DND-41 (cell line): ENCODE data around the gene TNIK.

Source experiments
- EZH2 ChIP-seq: IDR thresholded peaks from 3 replicates; pipeline ENCODE4 v1.6.1; 2012; ENCODE audit warnings: borderline replicate concordance, low read depth, mild to moderate bottlenecking, moderate library complexity, low read length, inconsistent platforms; ENCODE audit not compliant: severe bottlenecking
- TF ChIP-seq, protein P1 (sequence below): IDR thresholded peaks from 2 replicates; pipeline ENCODE4 v1.5.1; 2012; ENCODE audit warnings: borderline replicate concordance, low read length, moderate library complexity, mild to moderate bottlenecking; ENCODE audit not compliant: poor library complexity, severe bottlenecking; ENCODE audit errors: extremely low read depth

DNA sequence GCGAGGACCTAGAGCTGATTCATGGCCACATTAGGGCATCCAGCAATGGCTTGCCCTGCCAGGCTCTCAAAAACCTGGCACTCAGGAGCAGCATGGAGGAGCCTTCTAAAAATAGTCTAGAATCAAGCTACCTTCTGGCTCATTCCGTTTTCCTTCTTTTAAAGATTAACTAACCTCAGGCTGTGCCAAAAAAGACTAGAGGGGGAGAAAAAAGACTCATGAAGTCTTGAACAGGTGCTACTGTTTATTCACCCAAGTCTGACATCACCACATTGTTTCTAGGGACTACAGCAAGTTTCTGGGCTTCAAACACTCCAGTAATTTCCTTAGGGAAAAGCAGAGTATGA lies 125.8 kb downstream of the TNIK start:
- TF ChIP-seq, protein P1, sequence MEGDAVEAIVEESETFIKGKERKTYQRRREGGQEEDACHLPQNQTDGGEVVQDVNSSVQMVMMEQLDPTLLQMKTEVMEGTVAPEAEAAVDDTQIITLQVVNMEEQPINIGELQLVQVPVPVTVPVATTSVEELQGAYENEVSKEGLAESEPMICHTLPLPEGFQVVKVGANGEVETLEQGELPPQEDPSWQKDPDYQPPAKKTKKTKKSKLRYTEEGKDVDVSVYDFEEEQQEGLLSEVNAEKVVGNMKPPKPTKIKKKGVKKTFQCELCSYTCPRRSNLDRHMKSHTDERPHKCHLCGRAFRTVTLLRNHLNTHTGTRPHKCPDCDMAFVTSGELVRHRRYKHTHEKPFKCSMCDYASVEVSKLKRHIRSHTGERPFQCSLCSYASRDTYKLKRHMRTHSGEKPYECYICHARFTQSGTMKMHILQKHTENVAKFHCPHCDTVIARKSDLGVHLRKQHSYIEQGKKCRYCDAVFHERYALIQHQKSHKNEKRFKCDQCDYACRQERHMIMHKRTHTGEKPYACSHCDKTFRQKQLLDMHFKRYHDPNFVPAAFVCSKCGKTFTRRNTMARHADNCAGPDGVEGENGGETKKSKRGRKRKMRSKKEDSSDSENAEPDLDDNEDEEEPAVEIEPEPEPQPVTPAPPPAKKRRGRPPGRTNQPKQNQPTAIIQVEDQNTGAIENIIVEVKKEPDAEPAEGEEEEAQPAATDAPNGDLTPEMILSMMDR = no peak
- TF ChIP-seq EZH2 = no peak
